HG03175 (cell line): ENCODE measurements around the gene PRDM16.
"Not testable (repeated sequence)": the region's sequence is repeated elsewhere in the genome, so short reads cannot be mapped to it uniquely, and the experiment has no call there.

ENCODE experiments used
- ATAC-seq: cut with Tn5 transposase; IDR thresholded peaks from one replicate; pipeline ENCODE4 v1.9.1; 2021; ENCODE audit warnings: mild to moderate bottlenecking, moderate library complexity; ENCODE audit not compliant: unreplicated experiment

Gene PRDM16

GRCh38 chr1:3270403-3271245 lies 201.6 kb downstream of the PRDM16 start:
- no peak for ATAC-seq

- no peak for ATAC-seq
These were observed 202.9 kb downstream of the PRDM16 start for GRCh38 chr1:3271866-3272265.

- ATAC-seq, result no peak
These were observed 203.5 kb downstream of the PRDM16 start for GRCh38 chr1:3272321-3273045.

- ATAC-seq, result no peak
These were observed 204.4 kb downstream of the PRDM16 start for GRCh38 chr1:3273447-3273846.

- ATAC-seq, result no peak
These were observed 206.0 kb downstream of the PRDM16 start for GRCh38 chr1:3274972-3275371.

GRCh38 chr1:3275471-3276340 lies 206.7 kb downstream of the PRDM16 start:
- ATAC-seq, result no peak

- ATAC-seq, result no peak
These were observed 207.4 kb downstream of the PRDM16 start for GRCh38 chr1:3276341-3276800.

- no peak for ATAC-seq
These were observed 208.0 kb downstream of the PRDM16 start for GRCh38 chr1:3277011-3277471.

GRCh38 chr1:3277623-3278022 lies 208.6 kb downstream of the PRDM16 start:
- no peak for ATAC-seq

- no peak for ATAC-seq
These were observed 209.6 kb downstream of the PRDM16 start for GRCh38 chr1:3278416-3279181.

GRCh38 chr1:3279182-3279470 lies 210.1 kb downstream of the PRDM16 start:
- no peak for ATAC-seq

- ATAC-seq, result no peak
These were observed 212.7 kb downstream of the PRDM16 start for GRCh38 chr1:3281735-3282134.

- ATAC-seq, result no peak
These were observed 213.2 kb downstream of the PRDM16 start for GRCh38 chr1:3282186-3282585.

- ATAC-seq, result no peak
These were observed 213.8 kb downstream of the PRDM16 start for GRCh38 chr1:3282656-3283430.

GRCh38 chr1:3283849-3284248 lies 214.8 kb downstream of the PRDM16 start:
- no peak for ATAC-seq

- ATAC-seq, result no peak
These were observed 215.7 kb downstream of the PRDM16 start for GRCh38 chr1:3284691-3285090.

GRCh38 chr1:3285106-3285740 lies 216.2 kb downstream of the PRDM16 start:
- ATAC-seq, result no peak

- not testable (repeated sequence) for ATAC-seq
These were observed 218.1 kb downstream of the PRDM16 start for GRCh38 chr1:3287095-3287494.

GRCh38 chr1:3287656-3288160 lies 218.7 kb downstream of the PRDM16 start:
- no peak for ATAC-seq
